Astrocyte (in vitro differentiated cells and primary cell): ENCODE measurements around the gene ACOT4.

Source experiments
- EZH2 ChIP-seq: IDR thresholded peaks from 2 replicates; pipeline ENCODE4 v1.6.1; 2012; ENCODE audit warnings: mild to moderate bottlenecking, low read length, inconsistent platforms; ENCODE audit not compliant: insufficient read depth
- TF ChIP-seq, protein P1 (sequence below): IDR thresholded peaks from 2 replicates; pipeline ENCODE4 v1.5.1; 2011; ENCODE audit warnings: low read depth, mild to moderate bottlenecking, inconsistent platforms, low read length, moderate library complexity; ENCODE audit not compliant: insufficient read depth

DNA sequence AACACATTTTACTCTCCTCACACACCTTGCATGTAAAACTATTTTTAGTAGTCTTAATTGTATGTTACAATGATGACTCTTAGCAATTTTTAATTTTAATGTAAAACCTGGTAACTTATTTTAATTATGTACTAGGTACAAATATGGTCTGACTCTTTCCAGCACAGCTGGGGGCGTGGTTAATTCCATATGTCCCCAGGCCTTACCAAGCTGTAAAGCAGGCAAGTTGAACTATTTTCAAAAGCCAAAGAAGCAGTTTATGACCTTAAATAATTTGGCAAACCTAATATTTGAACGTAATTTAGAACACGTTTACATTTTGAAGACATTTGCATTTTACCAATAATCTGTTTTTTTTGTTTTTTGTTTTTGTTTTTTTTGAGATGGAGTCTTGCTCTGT is 11.3 kb downstream of the ACOT4 start:
- TF ChIP-seq, protein P1, sequence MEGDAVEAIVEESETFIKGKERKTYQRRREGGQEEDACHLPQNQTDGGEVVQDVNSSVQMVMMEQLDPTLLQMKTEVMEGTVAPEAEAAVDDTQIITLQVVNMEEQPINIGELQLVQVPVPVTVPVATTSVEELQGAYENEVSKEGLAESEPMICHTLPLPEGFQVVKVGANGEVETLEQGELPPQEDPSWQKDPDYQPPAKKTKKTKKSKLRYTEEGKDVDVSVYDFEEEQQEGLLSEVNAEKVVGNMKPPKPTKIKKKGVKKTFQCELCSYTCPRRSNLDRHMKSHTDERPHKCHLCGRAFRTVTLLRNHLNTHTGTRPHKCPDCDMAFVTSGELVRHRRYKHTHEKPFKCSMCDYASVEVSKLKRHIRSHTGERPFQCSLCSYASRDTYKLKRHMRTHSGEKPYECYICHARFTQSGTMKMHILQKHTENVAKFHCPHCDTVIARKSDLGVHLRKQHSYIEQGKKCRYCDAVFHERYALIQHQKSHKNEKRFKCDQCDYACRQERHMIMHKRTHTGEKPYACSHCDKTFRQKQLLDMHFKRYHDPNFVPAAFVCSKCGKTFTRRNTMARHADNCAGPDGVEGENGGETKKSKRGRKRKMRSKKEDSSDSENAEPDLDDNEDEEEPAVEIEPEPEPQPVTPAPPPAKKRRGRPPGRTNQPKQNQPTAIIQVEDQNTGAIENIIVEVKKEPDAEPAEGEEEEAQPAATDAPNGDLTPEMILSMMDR: no peak
- TF ChIP-seq EZH2: no peak
